Fibroblast of the aortic adventitia (primary cell): Measurements from ENCODE around the gene NLRP9. TPM values are rescaled to one million over a fixed set of nuclear protein-coding genes. Genes with fewer than 3 reads are reported as not detected.

Experiments used
- DNase-seq: peaks from one replicate; pipeline ENCODE4 v3.0.0-alpha.2; 2010; ENCODE audit warnings: low read depth
- H3K4me3 ChIP-seq: 2 replicates; pipeline ENCODE4 v1.5.1; 2011; ENCODE audit warnings: low read depth, mild to moderate bottlenecking, control low read depth, low read length, moderate library complexity
- total RNA-seq: library from RNA; depleted of rRNA; stranded (reverse); fragments of >200 nt; gene quantifications from 2 replicates; pipeline ENCODE4 v1.2.3, GENCODE V29; 2012; ENCODE audit warnings: low replicate concordance
- TF ChIP-seq, protein P1 (sequence below): IDR thresholded peaks from 2 replicates; pipeline ENCODE4 v1.5.1; 2011; ENCODE audit warnings: mild to moderate bottlenecking, low read length, control low read depth, inconsistent platforms; ENCODE audit not compliant: insufficient read depth

Gene NLRP9
- total RNA-seq, 1 donor, result not detected

- DNase-seq, result no peak
- peak overlapping the region; percentile 91 for H3K4me3 ChIP-seq
- TF ChIP-seq, protein P1, sequence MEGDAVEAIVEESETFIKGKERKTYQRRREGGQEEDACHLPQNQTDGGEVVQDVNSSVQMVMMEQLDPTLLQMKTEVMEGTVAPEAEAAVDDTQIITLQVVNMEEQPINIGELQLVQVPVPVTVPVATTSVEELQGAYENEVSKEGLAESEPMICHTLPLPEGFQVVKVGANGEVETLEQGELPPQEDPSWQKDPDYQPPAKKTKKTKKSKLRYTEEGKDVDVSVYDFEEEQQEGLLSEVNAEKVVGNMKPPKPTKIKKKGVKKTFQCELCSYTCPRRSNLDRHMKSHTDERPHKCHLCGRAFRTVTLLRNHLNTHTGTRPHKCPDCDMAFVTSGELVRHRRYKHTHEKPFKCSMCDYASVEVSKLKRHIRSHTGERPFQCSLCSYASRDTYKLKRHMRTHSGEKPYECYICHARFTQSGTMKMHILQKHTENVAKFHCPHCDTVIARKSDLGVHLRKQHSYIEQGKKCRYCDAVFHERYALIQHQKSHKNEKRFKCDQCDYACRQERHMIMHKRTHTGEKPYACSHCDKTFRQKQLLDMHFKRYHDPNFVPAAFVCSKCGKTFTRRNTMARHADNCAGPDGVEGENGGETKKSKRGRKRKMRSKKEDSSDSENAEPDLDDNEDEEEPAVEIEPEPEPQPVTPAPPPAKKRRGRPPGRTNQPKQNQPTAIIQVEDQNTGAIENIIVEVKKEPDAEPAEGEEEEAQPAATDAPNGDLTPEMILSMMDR, result no peak
Measured at GRCh38 chr19:55676889-55677505, 61.2 kb downstream of the NLRP9 start.

DNA sequence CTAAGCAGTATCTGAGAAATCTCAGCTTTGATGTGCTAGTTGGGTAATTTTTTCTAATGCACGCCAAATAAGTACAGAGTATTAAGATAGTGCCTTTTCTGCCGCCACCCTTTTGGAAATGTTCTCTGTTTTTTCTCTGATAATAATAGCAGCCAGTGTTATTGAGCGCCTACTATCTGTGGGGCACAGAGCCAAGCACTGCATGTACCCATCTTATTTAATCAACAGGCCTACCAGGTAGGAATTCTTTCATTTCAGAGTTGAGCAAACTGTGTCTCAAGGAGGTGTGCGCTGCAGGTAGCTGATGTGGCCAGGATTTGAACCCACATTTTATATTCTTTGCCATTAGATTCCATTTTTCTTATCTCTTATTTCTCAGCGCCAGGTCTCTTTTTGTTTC lies 61.8 kb downstream of the NLRP9 start:
- DNase-seq, result peak; percentile 49
- TF ChIP-seq, protein P1, result peak; percentile 14
- H3K4me3 ChIP-seq, result peak overlapping the region; percentile 91

DNA sequence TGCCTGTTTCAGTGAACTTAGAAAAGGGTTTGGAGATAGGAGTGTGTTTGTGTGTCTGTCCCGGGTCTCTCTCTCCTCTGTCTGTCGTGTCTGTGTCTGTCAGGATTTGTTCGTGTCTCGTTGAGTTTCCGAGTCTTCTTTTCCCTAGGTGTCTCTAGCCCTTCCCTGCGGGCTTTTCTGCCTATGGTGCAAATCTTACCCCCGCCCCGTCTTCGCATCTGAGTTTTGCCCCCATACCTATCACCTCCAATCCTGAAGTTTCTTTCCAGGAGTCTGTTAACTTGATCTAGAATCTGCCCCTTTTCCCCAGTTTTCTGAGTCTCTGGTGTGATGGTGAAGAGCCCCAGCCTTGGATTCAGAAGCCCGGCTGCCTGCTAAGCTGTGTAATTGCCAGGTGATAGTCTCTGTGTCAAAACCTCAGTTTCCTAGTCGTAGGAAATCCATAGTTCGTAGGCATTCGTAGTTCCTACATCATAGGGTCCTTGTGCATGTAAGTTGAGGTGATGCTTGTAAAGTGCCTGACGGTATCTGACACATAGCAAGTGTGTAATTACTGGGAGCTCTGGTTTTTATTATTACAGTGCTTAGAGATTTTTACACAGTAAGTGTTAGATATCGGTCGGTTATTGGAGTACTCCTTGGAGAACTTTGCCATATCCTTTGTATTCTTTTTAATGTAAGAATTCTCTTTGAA lies 62.4 kb downstream of the NLRP9 start:
- H3K4me3 ChIP-seq, result peak overlapping the region; percentile 91
- TF ChIP-seq, protein P1, result no peak
- no peak for DNase-seq

- TF ChIP-seq, protein P1, result no peak
- peak; percentile 94 for DNase-seq
- H3K4me3 ChIP-seq, result peak within 1 kb of the TSS; percentile 91
Measured at GRCh38 chr19:55674841-55675660, 63.2 kb downstream of the NLRP9 start, which contains the start of gene EPN1. Gene EPN1, plus strand, starts transcription at chr19:55675226. Its CDS starts 3,402 bp downstream, at chr19:55678628.

DNA sequence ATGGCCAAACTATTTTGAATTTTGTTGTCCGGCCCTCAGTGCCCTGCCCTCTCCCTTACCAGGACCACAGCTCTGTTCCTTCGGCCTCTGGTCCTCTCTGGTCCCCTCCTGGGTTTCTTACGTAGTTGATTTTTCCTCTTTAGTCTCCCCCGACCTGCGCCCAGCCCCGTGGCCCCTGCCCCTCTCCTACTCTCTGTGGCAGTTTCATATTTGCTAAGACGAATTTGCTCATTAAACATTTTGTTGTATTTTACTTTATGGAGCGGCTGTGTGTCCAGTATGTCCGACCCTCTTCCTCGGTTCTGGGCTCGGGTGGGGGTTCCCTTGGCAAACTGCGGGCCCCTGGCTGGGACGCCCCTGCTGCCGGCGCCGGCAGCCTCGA lies 63.8 kb downstream of the NLRP9 start:
- TF ChIP-seq, protein P1, result no peak
- no peak for DNase-seq
- peak overlapping the region; percentile 91 for H3K4me3 ChIP-seq

GRCh38 chr19:55673889-55674288 lies 64.3 kb downstream of the NLRP9 start:
- DNase-seq, result no peak
- TF ChIP-seq, protein P1, result no peak
- no peak overlapping the region for H3K4me3 ChIP-seq
